Tibial nerve (tissue), 3 donors: ENCODE measurements around the gene SFI1.

Experiments used
- CTCF ChIP-seq, 5 experiments: fragments of 200-600 bp in 3 of 5; fragments of 450-650 bp in 2 of 5; sonication (generic) in 3 of 5; IDR thresholded peaks; one replicate each; pipeline ENCODE4 v1.5.1; 2016 to 2019; ENCODE audit warnings: antibody characterized with exemption in 5 of 5, mild to moderate bottlenecking in 3 of 5, moderate library complexity in 2 of 5
- POLR2A ChIP-seq, 2 donors: fragments of 450-650 bp; IDR thresholded peaks; one replicate each; pipeline ENCODE4 v1.6.1; 2017; ENCODE audit warnings: antibody characterized with exemption in 2 of 2, mild to moderate bottlenecking in 2 of 2, moderate library complexity in 2 of 2

- TF ChIP-seq CTCF (IDR thresholded peaks at IDR 0.05) (no peak), POLR2A (IDR thresholded peaks at IDR 0.05) (no peak)
Measured at GRCh38 chr22:31496735-31497146, 405 bp downstream of the SFI1 start.
